Progenitor cell of endocrine pancreas (in vitro differentiated cells): ENCODE measurements around the gene CA5B. TPM values are rescaled to one million over a fixed set of nuclear protein-coding genes. Genes with fewer than 3 reads are reported as not detected.

ENCODE experiments used
- DNase-seq: peaks from one replicate; pipeline ENCODE4 v3.0.0; 2021; ENCODE audit warnings: low spot score; ENCODE audit not compliant: unreplicated experiment
- H3K27ac Mint-ChIP-seq: 2 replicates; pipeline ENCODE4 v1.8.0; 2021; ENCODE audit warnings: mild to moderate bottlenecking, moderate library complexity, mixed read lengths
- H3K27me3 Mint-ChIP-seq: 2 replicates; pipeline ENCODE4 v1.8.0; 2021; ENCODE audit warnings: mixed read lengths
- H3K36me3 Mint-ChIP-seq: 2 replicates; pipeline ENCODE4 v1.8.0; 2022; ENCODE audit warnings: mixed read lengths; ENCODE audit not compliant: insufficient read depth
- H3K4me1 Mint-ChIP-seq: 2 replicates; pipeline ENCODE4 v1.8.0; 2021; ENCODE audit warnings: low read depth, mixed read lengths
- H3K4me3 Mint-ChIP-seq: 2 replicates; pipeline ENCODE4 v1.8.0; 2021; ENCODE audit warnings: low read depth, mild to moderate bottlenecking, moderate library complexity, mixed read lengths
- H3K9me3 Mint-ChIP-seq: 2 replicates; pipeline ENCODE4 v1.8.0; 2021; ENCODE audit warnings: low read depth, mixed read lengths
- total RNA-seq: library from RNA; stranded (reverse); gene quantifications from 2 replicates; pipeline ENCODE4 v1.2.1, GENCODE V29; 2021
- TF ChIP-seq, protein P1 (sequence below): fragments of 200-600 bp; sonication (generic); IDR thresholded peaks from one replicate; pipeline ENCODE4 v1.5.0; 2021; ENCODE audit warnings: antibody characterized with exemption, mild to moderate bottlenecking; ENCODE audit not compliant: unreplicated experiment

The CA5B gene
- total RNA-seq, 1 donor from 2014 or later: 9.7 TPM

DNA sequence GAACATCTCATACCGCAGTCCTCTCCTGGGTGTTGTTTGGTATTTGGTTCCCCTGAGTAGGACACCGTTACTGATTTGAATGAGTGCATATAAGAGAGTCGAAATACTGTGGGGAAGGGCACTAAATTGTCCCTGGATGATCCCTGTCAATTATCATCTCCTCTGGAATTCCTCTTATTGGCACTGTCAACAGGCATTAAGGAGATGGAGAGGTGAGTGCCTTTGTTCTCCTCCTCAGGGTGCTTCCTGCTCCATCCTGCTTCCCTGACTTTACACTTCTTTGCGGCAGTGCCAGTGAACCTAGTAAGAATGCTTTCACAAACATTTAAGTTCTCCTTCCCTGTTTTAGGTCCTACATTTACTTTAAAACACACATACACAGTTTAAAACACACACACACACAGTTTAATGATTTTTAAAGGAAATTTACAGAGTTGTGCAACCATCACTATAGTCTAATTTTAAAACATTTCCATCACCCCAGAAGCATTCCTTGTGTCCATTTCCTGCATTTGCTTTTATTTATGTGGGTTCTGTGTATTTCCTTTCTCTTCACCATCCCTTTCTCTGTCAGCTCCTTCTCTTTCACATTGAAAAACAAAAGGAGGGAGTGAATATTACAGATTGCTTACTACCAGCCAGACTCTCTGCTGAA is 31.4 kb downstream of the CA5B start:
- Mint-ChIP-seq H3K27ac (no peak overlapping the region), H3K9me3 (peaks cover 6% of the 10 kb centered on the region), H3K4me1 (no peaks in the 10 kb centered on the region), H3K27me3 (no peaks in the 10 kb centered on the region), H3K36me3 (peaks cover 3% of the 10 kb centered on the region), H3K4me3 (no peak overlapping the region)
- no peak for DNase-seq
- TF ChIP-seq, protein P1, sequence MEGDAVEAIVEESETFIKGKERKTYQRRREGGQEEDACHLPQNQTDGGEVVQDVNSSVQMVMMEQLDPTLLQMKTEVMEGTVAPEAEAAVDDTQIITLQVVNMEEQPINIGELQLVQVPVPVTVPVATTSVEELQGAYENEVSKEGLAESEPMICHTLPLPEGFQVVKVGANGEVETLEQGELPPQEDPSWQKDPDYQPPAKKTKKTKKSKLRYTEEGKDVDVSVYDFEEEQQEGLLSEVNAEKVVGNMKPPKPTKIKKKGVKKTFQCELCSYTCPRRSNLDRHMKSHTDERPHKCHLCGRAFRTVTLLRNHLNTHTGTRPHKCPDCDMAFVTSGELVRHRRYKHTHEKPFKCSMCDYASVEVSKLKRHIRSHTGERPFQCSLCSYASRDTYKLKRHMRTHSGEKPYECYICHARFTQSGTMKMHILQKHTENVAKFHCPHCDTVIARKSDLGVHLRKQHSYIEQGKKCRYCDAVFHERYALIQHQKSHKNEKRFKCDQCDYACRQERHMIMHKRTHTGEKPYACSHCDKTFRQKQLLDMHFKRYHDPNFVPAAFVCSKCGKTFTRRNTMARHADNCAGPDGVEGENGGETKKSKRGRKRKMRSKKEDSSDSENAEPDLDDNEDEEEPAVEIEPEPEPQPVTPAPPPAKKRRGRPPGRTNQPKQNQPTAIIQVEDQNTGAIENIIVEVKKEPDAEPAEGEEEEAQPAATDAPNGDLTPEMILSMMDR: no peak

DNA sequence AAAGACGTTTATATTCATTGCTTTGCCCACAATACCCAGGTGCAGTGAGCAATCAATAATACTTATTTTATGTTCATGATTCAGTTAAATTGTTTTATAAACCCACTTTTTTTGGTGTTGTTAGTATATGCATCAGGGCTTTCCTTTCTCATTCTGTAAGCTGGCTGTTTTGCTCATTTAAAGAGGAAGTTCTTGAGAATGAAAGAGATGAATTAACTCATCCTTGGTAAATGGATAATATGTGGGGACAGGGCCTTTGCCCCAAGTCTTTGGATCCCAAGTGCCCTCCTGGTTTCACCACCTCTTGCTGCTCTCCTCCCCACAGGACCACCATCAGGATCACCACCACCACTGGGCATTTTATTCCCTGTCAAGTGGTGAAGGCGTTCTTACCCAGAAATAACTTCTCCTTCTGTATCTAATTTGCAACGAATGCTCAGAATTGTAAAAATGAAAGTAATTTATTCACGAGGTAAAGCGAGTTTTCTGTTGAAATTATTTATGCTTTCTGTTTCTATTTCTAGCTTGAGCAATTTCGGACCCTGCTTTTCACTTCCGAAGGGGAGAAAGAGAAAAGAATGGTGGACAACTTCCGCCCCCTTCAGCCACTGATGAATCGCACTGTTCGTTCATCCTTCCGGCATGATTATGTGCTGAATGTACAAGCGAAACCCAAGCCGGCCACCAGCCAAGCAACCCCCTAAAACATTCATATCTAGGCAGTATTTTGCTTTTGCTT is 44.1 kb downstream of the CA5B start:
- Mint-ChIP-seq H3K4me3 (no peak overlapping the region), H3K27ac (no peak overlapping the region), H3K36me3 (peaks cover 4% of the 10 kb centered on the region), H3K9me3 (no peaks in the 10 kb centered on the region), H3K27me3 (no peaks in the 10 kb centered on the region), H3K4me1 (no peaks in the 10 kb centered on the region)
- DNase-seq: no peak
- TF ChIP-seq, protein P1: no peak

DNA sequence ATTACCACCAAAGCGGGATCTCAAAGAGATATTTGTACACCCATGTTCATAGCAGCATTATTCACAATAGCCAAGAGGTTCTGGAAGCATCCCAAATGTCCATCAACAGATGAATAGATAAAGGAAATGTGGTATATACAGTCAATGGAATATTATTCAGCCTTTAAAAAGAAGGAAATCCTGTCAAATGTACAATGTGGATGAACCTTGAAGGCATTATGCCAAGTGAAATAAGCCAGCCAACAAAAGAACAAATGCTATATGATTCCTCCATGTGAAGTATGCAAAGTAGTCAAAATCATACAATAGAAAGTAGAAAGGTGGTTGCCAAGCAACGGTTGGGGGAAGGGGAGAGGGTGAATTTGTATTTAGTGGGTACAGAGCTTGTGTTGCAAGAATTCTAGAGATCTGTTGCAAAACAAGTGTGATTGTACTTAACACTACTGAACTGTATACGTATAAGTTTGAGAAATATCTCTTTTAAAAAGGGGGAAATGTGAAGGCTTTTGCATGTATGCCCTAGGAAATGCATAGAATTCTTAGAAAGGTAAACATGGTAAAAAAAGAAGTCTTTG is 47.2 kb downstream of the CA5B start:
- DNase-seq: no peak
- Mint-ChIP-seq H3K27ac (no peak overlapping the region), H3K4me3 (no peak overlapping the region), H3K9me3 (no peaks in the 10 kb centered on the region), H3K27me3 (no peaks in the 10 kb centered on the region), H3K36me3 (peaks cover 4% of the 10 kb centered on the region), H3K4me1 (no peaks in the 10 kb centered on the region)
- TF ChIP-seq, protein P1: no peak

DNA sequence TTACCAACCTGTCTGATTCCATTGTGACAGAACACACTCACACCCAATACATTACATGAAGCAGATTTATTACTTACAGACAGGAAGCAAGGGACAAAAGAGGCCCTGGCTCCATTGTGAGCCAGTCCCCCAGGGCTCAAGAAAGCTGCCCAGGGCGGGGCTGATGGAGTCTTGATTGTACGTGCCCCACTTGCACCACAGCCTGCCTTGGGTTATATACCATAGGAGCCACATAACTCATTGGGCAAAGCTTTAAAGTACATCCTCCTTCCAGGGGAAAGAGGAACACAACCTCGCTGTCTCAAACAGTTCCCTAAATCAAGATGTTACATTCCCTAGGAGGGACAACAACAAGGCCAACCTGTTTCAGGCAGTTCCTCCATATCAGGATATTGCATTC is 48.8 kb downstream of the CA5B start:
- Mint-ChIP-seq H3K36me3 (peaks cover 2% of the 10 kb centered on the region), H3K4me3 (no peak overlapping the region), H3K4me1 (no peaks in the 10 kb centered on the region), H3K27me3 (no peaks in the 10 kb centered on the region), H3K27ac (no peak overlapping the region), H3K9me3 (no peaks in the 10 kb centered on the region)
- DNase-seq: no peak
- TF ChIP-seq, protein P1: no peak

DNA sequence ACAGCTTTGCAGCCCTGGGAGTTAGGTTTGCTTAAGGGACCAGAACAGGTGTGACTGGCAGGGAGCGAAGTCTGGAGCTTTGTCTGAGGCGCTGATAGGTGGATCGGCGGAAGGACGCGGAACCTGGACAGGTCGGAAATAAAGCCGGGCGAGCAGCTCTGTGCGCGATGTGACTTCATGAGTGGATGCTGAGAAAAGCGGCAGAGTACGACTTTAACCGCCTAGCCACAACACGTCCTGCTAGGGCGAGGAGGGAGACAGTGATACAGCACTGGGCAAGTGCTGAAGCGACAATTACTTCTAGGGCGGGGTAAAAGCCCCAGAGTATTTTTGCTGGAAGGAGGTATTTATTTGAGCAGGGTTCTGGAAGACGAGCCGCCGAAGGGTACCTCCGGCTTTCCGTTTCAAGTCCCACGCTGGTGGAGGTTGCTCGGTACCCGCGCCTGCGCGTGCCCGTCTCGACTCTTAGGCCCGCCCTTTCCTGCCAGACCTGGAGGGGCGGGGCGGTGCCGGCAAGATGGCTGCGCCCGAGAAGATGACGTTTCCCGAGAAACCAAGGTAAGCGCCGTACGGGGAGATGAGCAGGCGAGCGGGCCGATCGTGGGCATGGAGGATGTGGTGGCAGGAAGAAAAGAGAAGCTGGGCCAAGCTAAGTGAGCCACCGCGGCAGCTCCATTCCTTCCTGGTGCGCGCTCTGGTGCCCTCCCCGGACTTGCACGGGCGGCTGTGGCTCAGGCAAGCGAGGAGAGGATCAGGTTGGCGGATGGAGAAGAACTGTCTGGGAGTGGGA is 52.1 kb downstream of the CA5B start, which contains the start of gene ZRSR2:
Gene ZRSR2, plus strand, starts transcription at position 506 of the 790 bp plus-strand sequence. Its CDS starts 12 bp downstream, at position 518.
- no peaks in the 10 kb centered on the region for H3K9me3 Mint-ChIP-seq

More for the DNA sequence above, 52.1 kb downstream of the CA5B start, which contains the start of gene ZRSR2:
- H3K4me1 Mint-ChIP-seq: no peaks in the 10 kb centered on the region
- H3K27ac Mint-ChIP-seq: no peak within 1 kb of the TSS
- TF ChIP-seq, protein P1: no peak
- peak; percentile 78 for DNase-seq
- no peak within 1 kb of the TSS for H3K4me3 Mint-ChIP-seq
- H3K27me3 Mint-ChIP-seq: no peaks in the 10 kb centered on the region
- H3K36me3 Mint-ChIP-seq: peaks cover 2% of the 10 kb centered on the region
